Measurements from ENCODE around the gene ADORA1. TPM values are rescaled to one million over a fixed set of nuclear protein-coding genes. Genes with fewer than 3 reads are reported as not detected.

The ADORA1 gene
- total RNA-seq, 3 donors from 2014 or later (not counting 1 experiment from before 2014, with no cell fraction given) = not detected

DNA sequence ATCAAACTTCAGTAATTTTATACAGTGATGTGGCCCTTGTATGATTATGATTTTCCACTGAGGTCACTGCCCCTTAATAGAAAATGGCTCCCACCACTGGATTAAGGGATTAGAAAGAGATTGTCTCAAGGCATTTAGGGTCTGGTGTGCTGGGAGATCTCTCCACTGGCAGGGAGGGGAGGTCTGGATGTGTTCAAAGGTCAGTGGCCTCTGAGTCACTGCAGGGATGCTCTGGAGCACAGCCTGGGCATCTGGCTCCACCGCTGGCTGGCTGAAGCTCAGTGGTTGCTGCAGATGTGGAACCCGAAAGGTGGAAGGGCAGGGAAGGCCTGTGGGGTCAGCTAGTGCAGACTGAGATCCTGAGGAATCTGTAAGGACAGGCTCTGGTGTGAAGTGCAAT is 77.2 kb downstream of the ADORA1 start:
- H3K4me3 ChIP-seq (ENCODE audit: low read length) = no peak overlapping the region
- no peaks in the 10 kb centered on the region for H3K4me1 Mint-ChIP-seq
- H3K27me3 ChIP-seq (ENCODE audit: control insufficient read depth, insufficient read depth, low read length) = no peaks in the 10 kb centered on the region
- H3K36me3 Mint-ChIP-seq = no peaks in the 10 kb centered on the region
- no peaks in the 10 kb centered on the region for H3K9me3 ChIP-seq (ENCODE audit: control insufficient read depth, insufficient read depth, low read length)
- TF ChIP-seq, protein P1, sequence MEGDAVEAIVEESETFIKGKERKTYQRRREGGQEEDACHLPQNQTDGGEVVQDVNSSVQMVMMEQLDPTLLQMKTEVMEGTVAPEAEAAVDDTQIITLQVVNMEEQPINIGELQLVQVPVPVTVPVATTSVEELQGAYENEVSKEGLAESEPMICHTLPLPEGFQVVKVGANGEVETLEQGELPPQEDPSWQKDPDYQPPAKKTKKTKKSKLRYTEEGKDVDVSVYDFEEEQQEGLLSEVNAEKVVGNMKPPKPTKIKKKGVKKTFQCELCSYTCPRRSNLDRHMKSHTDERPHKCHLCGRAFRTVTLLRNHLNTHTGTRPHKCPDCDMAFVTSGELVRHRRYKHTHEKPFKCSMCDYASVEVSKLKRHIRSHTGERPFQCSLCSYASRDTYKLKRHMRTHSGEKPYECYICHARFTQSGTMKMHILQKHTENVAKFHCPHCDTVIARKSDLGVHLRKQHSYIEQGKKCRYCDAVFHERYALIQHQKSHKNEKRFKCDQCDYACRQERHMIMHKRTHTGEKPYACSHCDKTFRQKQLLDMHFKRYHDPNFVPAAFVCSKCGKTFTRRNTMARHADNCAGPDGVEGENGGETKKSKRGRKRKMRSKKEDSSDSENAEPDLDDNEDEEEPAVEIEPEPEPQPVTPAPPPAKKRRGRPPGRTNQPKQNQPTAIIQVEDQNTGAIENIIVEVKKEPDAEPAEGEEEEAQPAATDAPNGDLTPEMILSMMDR (IDR thresholded peaks at IDR 0.05) = no peak
- intact Hi-C loops (cut with micrococcal nuclease) = no loop called here
- no peak overlapping the region for H3K4me3 Mint-ChIP-seq
- no peak for DNase-seq
- peaks cover 27 to 29% of the 10 kb centered on the region in 2 donors for H3K27me3 Mint-ChIP-seq (ENCODE audit: low read depth in 2 of 2)
- no peaks in the 10 kb centered on the region for H3K36me3 ChIP-seq (ENCODE audit: control insufficient read depth, insufficient read depth, low read length)
- H3K27ac ChIP-seq (ENCODE audit: low read length) = no peak overlapping the region
- H3K4me1 ChIP-seq (ENCODE audit: control insufficient read depth, insufficient read depth, low read length) = peaks cover 7% of the 10 kb centered on the region
- no peak overlapping the region for H3K27ac Mint-ChIP-seq
- H3K9me3 Mint-ChIP-seq = no peaks in the 10 kb centered on the region
- no peak for ATAC-seq
- WGBS (ENCODE audit: insufficient coverage) = 83% methylated on average over 2 of the region's 2 CpGs

GRCh38 chr1:203206129-203206687 is 78.7 kb downstream of the ADORA1 start:
- no peak overlapping the region for H3K27ac Mint-ChIP-seq
- no peak overlapping the region for H3K27ac ChIP-seq (ENCODE audit: low read length)
- H3K9me3 Mint-ChIP-seq = no peaks in the 10 kb centered on the region
- H3K27me3 Mint-ChIP-seq (ENCODE audit: low read depth in 2 of 2) = peaks cover 20 to 24% of the 10 kb centered on the region in 2 donors
- H3K27me3 ChIP-seq (ENCODE audit: control insufficient read depth, insufficient read depth, low read length) = no peaks in the 10 kb centered on the region
- WGBS (ENCODE audit: insufficient coverage) = 83% methylated on average over 4 of the region's 5 CpGs
- no peaks in the 10 kb centered on the region for H3K36me3 ChIP-seq (ENCODE audit: control insufficient read depth, insufficient read depth, low read length)
- TF ChIP-seq, protein P1 (IDR thresholded peaks at IDR 0.05) = no peak
- peaks cover 7% of the 10 kb centered on the region for H3K4me1 ChIP-seq (ENCODE audit: control insufficient read depth, insufficient read depth, low read length)
- H3K9me3 ChIP-seq (ENCODE audit: control insufficient read depth, insufficient read depth, low read length) = no peaks in the 10 kb centered on the region
- intact Hi-C loops (cut with micrococcal nuclease) = no loop called here
- no peak overlapping the region for H3K4me3 Mint-ChIP-seq
- DNase-seq (no peak), ATAC-seq (no peak)
- H3K4me3 ChIP-seq (ENCODE audit: low read length) = no peak overlapping the region
- H3K4me1 Mint-ChIP-seq = no peaks in the 10 kb centered on the region
- H3K36me3 Mint-ChIP-seq = no peaks in the 10 kb centered on the region

- H3K27me3 Mint-ChIP-seq (ENCODE audit: low read depth in 2 of 2) = peaks cover 13 to 21% of the 10 kb centered on the region in 2 donors
- 65% methylated on average over 2 of the region's 2 CpGs for WGBS (ENCODE audit: insufficient coverage)
Observed at GRCh38 chr1:203207751-203208150, 80.2 kb downstream of the ADORA1 start.

More at GRCh38 chr1:203207751-203208150, 80.2 kb downstream of the ADORA1 start:
- Histone ChIP-seq H3K4me1 (ENCODE audit: control insufficient read depth, insufficient read depth, low read length) (peaks cover 1% of the 10 kb centered on the region), H3K27me3 (ENCODE audit: control insufficient read depth, insufficient read depth, low read length) (no peaks in the 10 kb centered on the region), H3K9me3 (ENCODE audit: control insufficient read depth, insufficient read depth, low read length) (no peaks in the 10 kb centered on the region), H3K27ac (ENCODE audit: low read length) (no peak overlapping the region), H3K4me3 (ENCODE audit: low read length) (no peak overlapping the region), H3K36me3 (ENCODE audit: control insufficient read depth, insufficient read depth, low read length) (no peaks in the 10 kb centered on the region)
- H3K9me3 Mint-ChIP-seq = no peaks in the 10 kb centered on the region
- H3K4me3 Mint-ChIP-seq = no peak overlapping the region
- intact Hi-C loops (cut with micrococcal nuclease) = no loop called here
- ATAC-seq (no peak), DNase-seq (no peak)
- TF ChIP-seq, protein P1 (IDR thresholded peaks at IDR 0.05) = no peak
- no peaks in the 10 kb centered on the region for H3K4me1 Mint-ChIP-seq
- no peak overlapping the region for H3K27ac Mint-ChIP-seq
- no peaks in the 10 kb centered on the region for H3K36me3 Mint-ChIP-seq
